ENCODE results near the gene PBX1.

Gene PBX1

GRCh38 chr1:164841702-164842465, 282.9 kb downstream of the PBX1 start:
- no peak for DNase-seq

- no peak for DNase-seq
Measured at GRCh38 chr1:164842870-164843269, 283.9 kb downstream of the PBX1 start.

GRCh38 chr1:164843743-164844500, 284.9 kb downstream of the PBX1 start:
- DNase-seq = no peak

GRCh38 chr1:164846731-164847691, 288.0 kb downstream of the PBX1 start:
- no peak for DNase-seq

- DNase-seq = no peak
Measured at GRCh38 chr1:164853146-164853545, 294.2 kb downstream of the PBX1 start.

GRCh38 chr1:164855716-164856329, 296.8 kb downstream of the PBX1 start:
- no peak for DNase-seq

GRCh38 chr1:164856381-164856780, 297.4 kb downstream of the PBX1 start:
- no peak for DNase-seq

- no peak for DNase-seq
Measured at GRCh38 chr1:164857439-164857838, 298.5 kb downstream of the PBX1 start.

- no peak for DNase-seq
Measured at GRCh38 chr1:164858096-164858632, 299.2 kb downstream of the PBX1 start.

- no peak for DNase-seq
Measured at GRCh38 chr1:164861632-164862031, 302.6 kb downstream of the PBX1 start.

- DNase-seq = no peak
Measured at GRCh38 chr1:164863056-164863455, 304.1 kb downstream of the PBX1 start.

GRCh38 chr1:164864161-164864560, 305.2 kb downstream of the PBX1 start:
- no peak for DNase-seq

GRCh38 chr1:164865385-164865784, 306.4 kb downstream of the PBX1 start:
- DNase-seq = no peak

GRCh38 chr1:164867590-164867989, 308.6 kb downstream of the PBX1 start:
- DNase-seq = no peak

GRCh38 chr1:164868990-164869389, 310.0 kb downstream of the PBX1 start:
- no peak for DNase-seq

- no peak for DNase-seq
Measured at GRCh38 chr1:164875518-164875917, 316.5 kb downstream of the PBX1 start.

GRCh38 chr1:164876398-164877116, 317.6 kb downstream of the PBX1 start:
- no peak for DNase-seq

GRCh38 chr1:164880199-164880598, 321.2 kb downstream of the PBX1 start:
- no peak for DNase-seq

- DNase-seq = no peak
Measured at GRCh38 chr1:164880644-164881043, 321.7 kb downstream of the PBX1 start.

- no peak for DNase-seq
Measured at GRCh38 chr1:164885311-164885710, 326.3 kb downstream of the PBX1 start.

- no peak for DNase-seq
Measured at GRCh38 chr1:164886101-164886500, 327.1 kb downstream of the PBX1 start.

- no peak for DNase-seq
Measured at GRCh38 chr1:164891615-164892014, 332.6 kb downstream of the PBX1 start.

Data from NK-92 treated with Interleukin-12 subunit alpha and Interleukin-12 subunit beta, amount 100 ng/mL, for 24 hours (cell line).